ENCODE results near the gene SARDH.

DNA sequence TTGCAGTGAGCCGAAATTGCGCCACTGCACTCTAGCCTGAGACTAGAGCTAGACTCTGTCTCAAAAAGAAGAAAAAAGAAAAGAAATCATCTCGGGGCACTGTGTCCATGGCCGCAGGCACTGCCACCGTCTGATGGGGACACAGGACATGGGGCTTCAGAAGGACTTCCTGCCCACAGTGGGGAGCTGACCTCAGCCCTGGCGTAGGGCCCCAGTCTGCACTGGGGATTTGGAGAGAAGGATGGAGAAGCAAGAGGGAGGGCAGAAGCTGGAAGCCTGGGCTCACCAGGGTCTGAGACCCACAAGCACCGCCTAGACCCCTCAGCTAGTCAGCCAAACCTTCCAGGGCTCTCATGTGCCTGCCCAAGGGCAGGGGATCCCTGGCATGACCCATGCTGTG lies 4.1 kb upstream of the SARDH start:
- TF ChIP-seq, protein P1, sequence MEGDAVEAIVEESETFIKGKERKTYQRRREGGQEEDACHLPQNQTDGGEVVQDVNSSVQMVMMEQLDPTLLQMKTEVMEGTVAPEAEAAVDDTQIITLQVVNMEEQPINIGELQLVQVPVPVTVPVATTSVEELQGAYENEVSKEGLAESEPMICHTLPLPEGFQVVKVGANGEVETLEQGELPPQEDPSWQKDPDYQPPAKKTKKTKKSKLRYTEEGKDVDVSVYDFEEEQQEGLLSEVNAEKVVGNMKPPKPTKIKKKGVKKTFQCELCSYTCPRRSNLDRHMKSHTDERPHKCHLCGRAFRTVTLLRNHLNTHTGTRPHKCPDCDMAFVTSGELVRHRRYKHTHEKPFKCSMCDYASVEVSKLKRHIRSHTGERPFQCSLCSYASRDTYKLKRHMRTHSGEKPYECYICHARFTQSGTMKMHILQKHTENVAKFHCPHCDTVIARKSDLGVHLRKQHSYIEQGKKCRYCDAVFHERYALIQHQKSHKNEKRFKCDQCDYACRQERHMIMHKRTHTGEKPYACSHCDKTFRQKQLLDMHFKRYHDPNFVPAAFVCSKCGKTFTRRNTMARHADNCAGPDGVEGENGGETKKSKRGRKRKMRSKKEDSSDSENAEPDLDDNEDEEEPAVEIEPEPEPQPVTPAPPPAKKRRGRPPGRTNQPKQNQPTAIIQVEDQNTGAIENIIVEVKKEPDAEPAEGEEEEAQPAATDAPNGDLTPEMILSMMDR (IDR thresholded peaks at IDR 0.05), result no peak
- TF ChIP-seq POLR2A (IDR thresholded peaks at IDR 0.05; ENCODE audit: low read depth) (no peak), EP300 (IDR thresholded peaks at IDR 0.05) (no peak)

Data from esophagus muscularis mucosa (tissue), 4 donors.